Pulmonary artery endothelial cell (primary cell): ENCODE measurements around the gene TTLL1. TPM values are rescaled to one million over a fixed set of nuclear protein-coding genes. Genes with fewer than 3 reads are reported as not detected.
A peak's percentile ranks its signal among the peaks of the same experiment; 100 is the strongest.

Experiments used
- DNase-seq: peaks from one replicate; pipeline ENCODE4 v3.0.0-alpha.2; 2011; ENCODE audit warnings: low read depth, low spot score
- total RNA-seq: library from RNA; depleted of rRNA; stranded (reverse); fragments of >200 nt; gene quantifications from 2 replicates; pipeline ENCODE4 v1.2.3, GENCODE V29; 2014

Gene TTLL1
- 9.0 and 13.5 TPM in 2 replicates for total RNA-seq

DNA sequence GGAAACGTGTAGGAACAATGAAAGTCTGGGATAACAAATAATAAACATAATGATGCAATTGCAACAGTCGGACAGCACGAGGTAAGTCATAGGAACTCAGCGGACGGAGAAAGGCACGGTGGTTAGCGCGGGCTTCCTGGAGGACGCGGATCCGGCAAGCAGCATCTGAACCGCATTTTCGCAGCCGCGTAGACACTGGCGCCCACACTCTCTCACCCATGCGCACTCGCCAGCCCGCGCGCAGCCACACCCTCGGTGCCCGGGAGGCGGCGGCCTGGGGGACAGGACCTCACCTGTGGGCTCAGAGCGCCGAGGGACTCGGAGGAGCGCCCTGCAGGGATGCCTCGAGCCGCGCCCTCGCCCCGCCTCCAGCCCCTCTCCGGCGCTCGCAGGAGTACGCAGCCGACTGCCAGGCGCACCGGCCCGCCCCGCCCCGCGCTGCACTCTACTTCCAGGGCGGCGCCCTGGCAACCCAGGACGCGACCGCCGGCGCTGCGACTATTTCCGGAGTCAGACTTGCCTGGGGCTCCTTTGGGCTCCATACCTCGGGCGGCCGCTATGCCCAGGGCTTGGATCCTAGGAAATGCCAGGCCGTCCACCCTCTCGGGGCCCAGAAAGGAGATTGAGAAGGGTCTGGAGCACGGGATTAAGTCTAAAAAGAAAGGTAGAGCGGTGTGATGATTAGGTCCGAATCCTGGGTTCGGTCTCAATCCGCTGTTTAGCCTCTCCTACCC, at the start of gene TTLL1:
TTLL1 (minus strand) TSS at position 408 of the 734 bp plus-strand sequence. CDS start 13,805 bp downstream, outside the sequence.
- DNase-seq = peak; percentile 47

- DNase-seq = no peak
Observed at GRCh38 chr22:43136801-43137200, 47.6 kb upstream of the TTLL1 start.

DNA sequence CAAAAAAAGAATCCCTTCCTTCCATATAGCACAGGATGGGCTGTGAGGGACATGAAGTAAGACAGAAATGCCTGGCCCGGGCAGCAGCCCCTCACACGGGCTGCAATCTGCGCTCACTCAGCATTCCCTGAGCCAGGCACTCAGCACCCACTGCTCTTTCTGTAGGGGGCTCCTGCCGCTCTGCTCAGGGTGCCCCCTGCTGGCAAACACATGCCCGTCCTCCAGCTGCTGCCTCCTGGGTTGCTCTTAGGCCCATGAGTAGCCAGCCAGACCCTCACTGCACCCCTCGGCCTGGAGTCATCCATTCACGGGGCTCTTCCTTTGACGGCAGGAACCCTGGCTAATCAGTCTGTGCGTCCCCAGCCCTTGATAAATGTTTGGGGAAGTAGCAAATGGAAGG, 47.1 kb upstream of the TTLL1 start:
- DNase-seq = no peak

GRCh38 chr22:43135565-43135964, 46.4 kb upstream of the TTLL1 start:
- DNase-seq = no peak

DNA sequence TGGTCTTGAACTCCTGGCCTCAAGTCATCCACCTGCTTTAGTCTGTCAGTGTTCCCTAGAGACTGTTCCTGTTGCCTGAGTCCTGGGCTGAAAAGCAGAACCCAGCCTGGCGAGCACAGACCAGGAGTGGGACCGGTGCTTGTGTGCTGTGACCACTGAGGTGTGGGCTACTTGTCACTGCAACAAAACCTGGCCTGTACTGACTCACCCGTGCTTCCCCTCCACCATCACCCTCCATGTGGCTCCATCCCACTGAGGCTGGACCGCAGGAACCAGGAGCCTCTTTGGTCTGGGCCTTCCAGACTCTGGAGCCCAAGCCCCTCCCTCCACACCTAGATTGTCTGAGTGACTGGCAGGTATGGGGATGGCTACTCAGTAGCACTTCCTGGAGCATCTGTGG, 45.4 kb upstream of the TTLL1 start:
- no peak for DNase-seq

DNA sequence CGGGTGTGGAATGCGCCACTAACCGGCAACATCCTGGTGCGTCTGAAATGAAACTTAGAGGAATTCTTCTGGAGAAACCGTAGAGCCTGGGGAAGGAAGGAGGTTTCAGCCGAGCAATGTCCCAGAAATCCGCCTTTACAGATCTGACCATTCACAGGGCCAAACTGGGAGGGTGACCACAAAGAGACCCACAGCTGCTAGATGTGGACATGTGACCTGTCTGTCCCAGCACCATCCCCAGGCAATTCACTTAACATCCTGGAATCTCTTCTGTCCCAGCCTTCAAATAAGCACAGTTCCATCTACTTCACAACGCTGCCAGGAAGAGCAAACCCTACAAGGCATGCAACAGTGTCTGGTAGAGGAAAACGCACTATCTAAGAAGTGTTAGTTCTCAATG, 44.2 kb upstream of the TTLL1 start:
- DNase-seq = no peak

DNA sequence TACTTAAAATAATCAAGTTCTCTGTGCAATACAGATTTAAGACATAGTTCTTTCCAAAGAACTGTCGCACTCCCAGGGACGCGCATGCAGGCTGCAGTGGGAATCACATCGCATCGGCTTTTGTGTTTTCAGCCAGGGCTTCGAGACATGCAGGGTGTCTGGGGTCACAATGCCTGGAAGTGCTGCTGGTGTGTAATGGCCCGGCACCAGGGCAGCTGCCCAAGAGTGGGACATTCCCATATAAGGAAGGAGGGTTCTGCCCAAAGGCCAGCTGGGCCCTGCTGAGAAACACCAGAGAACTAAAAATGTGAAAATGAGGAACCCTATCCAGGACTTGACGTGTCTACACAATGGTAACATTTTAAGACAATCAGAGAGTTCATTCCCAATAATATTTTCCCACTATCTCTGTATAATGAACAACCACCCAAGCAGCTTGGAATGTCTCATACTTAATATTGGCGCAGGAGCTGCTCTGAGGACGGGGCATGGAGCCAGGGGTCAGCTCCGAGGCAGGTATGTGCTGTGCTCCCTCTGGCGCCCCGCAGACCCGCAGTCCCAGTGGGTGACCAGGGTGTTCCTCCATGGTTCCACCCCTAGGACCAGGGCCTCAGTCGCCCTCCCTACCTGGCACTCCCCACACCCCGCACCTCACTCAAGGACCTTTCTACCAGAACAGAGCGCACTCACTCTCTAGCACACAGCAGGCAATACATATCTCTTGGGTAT, 42.7 kb upstream of the TTLL1 start:
- no peak for DNase-seq

DNA sequence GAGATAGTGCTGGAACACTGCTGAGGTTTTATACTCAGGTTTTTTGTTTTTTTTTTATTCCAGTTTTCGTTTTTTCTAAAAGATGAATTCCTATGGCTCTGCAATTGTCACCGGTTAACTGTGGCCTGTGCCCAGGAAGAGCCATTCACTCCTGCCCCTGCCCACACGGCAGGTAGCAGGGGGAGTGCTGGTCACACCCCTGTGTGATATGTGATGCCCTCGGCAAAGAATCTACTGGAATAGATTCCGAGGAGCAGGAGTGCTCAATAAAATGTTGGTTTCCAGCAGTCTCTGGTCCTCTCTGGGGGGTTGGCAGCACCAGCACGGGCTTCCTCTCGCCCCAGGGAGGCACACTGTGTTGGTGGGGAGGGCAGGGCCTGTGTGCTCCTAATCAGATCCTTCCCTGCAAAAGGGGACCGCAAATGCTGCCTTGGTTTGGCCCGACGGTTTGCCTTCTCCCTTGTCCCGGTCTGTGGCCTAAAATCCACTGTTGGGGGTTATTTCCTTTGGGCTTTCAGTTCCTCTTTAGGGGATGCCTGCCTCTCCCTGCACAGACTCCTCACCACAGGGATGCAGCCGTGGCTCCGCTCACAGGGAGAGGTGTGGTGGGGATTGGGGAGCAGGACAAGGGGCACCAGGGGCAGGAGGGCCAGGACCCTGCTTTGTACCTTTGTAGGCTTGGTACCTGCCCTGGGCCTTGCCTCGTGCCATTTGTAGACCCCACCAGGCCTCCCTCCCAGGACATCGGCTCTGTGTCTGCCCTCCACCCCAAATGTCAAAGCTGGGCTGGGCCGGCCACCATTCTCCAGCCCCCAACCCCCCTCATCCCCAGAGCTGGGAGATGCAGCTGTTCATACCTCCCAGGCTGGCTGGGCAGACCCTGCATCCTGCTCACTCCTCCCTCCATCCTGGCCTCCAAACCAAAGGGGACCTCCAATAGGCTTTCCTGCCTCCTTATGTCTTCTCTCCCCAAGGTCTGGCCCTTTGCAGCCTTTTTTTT, 40.5 kb upstream of the TTLL1 start:
- DNase-seq = no peak

GRCh38 chr22:43128928-43129424, 39.8 kb upstream of the TTLL1 start:
- no peak for DNase-seq

DNA sequence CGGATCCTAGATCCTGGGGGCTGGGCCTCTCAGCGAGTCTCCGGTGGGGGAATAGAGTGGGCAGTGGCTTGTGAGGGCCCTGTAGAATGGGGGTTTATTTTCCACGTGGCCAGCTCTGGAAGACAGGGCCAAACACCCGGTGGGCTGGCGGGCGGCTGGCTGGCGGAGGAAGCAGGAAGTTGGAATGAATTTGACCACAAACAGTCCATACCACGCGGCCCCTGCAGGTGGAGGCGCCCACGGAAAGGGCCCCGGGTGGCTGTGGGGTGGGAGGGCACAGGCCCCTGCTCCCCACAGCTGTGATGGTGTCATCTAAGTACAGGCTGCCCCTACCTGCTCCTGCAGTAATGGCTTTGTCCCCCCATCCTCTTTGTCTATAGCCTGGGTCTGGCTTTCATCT, 38.9 kb upstream of the TTLL1 start:
- no peak for DNase-seq

DNA sequence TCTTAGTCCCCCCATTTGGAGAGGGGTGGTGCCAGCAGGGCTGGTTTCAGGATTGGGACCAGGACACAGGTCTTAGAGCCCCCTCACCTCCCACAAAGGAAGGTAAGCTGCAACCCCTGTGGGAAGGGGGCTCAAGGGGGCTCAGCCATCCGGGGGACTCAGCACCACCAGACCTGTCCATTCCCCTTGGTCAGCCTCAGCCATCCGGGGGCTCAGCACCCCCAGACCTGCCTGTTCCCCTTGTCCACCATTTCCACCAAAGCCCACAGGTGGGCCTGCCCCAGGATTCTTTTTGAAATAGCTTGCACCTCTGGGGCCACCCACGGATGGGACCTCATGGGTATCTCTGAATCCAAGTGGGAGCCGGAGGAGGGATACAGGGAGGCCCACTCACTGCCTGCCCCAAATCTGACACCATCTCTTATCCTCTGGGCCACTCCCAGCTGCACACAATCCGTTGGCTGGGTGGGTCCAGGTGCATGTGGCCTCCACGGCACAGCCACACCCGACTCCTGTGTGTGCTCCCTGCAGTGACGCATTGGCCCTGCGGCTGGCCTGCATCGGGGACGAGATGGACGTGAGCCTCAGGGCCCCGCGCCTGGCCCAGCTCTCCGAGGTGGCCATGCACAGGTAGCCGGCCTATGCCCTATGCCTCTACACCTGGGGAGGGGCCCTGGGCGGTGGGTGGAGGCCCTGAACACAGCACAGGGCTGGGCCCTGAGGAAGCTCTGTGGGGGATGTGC, 38.1 kb upstream of the TTLL1 start:
- DNase-seq = no peak

- no peak for DNase-seq
Observed at GRCh38 chr22:43126501-43127165, 37.4 kb upstream of the TTLL1 start.

GRCh38 chr22:43118953-43119458, 29.8 kb upstream of the TTLL1 start:
- no peak for DNase-seq

- no peak for DNase-seq
Observed at GRCh38 chr22:43118024-43118849, 29.0 kb upstream of the TTLL1 start.

DNA sequence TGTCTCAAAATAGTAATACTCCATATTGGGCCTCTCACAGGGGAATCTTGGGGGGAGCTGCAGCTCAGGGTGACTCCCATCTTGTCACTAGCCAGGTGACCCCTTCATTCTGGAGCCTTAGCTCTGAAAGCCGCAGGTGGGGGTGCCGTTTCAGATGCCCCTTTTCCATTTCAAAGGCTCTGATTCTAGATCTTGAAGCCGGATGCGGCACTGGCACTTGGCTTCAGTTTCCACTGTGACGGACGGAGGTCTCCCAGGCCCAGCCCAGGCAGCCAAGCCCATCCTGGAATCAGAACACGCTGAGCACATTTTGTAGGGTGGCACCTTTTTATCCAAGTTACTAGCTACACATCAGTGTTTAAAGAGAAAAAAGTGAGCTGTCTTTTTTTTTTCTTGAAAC, 27.7 kb upstream of the TTLL1 start:
- DNase-seq = no peak

DNA sequence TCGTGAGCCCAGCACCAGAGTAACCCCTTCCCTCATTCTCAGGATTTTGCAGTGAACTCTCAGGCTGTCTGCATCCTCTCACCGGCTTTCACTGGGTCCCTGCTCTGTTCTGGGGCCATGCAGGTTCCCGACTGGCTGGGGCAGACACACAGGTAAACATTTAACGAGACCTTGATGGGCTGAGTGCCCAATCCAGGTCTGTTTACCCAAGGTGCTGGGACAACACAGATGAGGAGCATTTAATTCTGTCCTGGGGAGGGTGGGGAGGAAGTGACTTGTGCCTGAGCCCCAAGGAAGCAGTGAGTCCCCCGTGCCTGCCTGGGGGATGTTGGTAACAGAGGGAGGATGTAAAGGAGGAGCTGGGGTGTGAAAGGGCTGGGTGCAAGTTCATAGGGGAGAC, 25.8 kb upstream of the TTLL1 start:
- DNase-seq = no peak

DNA sequence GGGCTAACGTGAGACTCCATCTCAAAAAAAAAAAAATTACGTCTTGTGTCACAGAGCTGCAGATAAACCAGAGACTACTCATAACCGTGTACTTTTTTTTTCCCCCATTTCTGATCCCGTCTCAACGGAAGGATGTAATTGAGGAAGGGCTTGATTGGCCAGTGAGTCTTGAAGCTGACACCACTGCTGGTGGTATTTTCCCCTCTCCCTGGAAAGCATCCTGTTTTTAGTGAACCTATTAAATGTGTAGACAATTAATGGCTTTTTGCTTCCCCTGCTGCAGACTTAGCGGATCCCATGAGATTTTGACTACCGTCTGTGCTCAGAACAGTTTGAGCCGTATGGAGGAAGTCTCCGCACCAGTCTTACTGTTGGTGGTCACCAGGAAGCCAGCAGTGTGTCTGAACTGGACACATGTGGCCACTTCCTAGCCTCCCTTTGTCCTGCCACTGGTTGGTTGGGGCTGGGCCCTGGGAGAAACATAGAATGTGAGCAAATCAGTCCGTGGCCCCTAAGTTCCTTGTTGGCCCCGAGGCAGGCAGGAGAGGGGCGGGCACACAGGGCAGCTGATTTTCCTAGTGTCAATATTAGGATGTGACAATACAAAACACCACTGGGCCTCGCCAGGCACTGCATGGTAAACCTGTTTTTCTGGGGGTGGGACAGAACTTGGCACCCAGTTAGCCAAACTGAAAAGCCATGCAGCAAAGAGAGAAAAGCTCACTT, 24.5 kb upstream of the TTLL1 start:
- DNase-seq = no peak

DNA sequence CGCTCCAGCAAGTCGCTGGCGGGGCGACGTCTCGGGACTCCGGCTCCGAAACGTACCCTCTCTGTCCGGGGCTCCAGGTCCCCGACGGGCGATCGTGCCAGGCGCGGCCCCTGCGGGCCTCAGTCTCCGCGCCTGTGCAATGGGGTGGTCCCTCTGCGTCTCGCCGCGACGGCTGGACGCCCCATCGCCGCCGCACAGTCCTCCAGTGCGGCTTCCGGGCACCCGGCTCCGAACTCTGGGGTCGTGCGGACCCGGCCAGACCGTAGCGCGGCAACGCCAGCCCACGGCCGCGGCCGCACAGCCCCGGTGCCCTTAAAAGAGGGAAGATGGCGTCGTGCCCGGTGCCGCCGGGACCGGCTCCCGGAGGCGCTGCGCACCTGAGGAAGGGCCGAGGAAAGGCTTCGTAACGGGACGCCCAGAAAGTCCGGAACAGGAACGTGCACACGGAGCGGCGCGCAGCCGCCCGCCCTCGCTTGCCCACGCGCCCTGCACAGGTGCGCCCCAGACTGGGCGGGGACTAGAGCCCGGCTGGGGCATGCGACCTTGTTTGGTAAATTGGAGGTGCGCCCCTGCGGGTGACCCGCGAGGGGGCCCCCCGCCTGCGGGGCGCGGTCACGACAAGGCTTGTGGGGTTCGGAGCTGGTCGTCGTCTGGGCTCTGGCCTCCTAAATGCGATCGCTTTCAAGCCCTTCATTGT, 21.9 kb upstream of the TTLL1 start:
- DNase-seq = no peak
